ENCODE results near the gene TTC28. TPM values are rescaled to one million over a fixed set of nuclear protein-coding genes. Genes with fewer than 3 reads are reported as not detected.
A peak's percentile ranks its signal among the peaks of the same experiment; 100 is the strongest.

Gene TTC28
- total RNA-seq, 1 experiment from 2014 or later: not detected

GRCh38 chr22:28044546-28045173 is 635.0 kb downstream of the TTC28 start:
- no peak overlapping the region for H3K4me3 Mint-ChIP-seq (ENCODE audit: unreplicated experiment)
- no peak for TF ChIP-seq CTCF (IDR thresholded peaks at IDR 0.05; ENCODE audit: unreplicated experiment)
- H3K9me3 Mint-ChIP-seq (ENCODE audit: unreplicated experiment): peaks cover 6% of the 10 kb centered on the region
- H3K4me1 Mint-ChIP-seq (ENCODE audit: insufficient read depth, unreplicated experiment): no peaks in the 10 kb centered on the region
- ChIA-PET POLR2A (no interaction called here), CTCF (interaction anchor here (0.6 to 2.8 kb wide), 2 partner anchors 25 to 205 kb away, joined by 5 to 14 read pairs; no protein-coding TSS in a partner anchor)
- BruUV-seq (replicated peaks): no TSS peak
- H3K36me3 Mint-ChIP-seq (ENCODE audit: insufficient read depth, unreplicated experiment): no peaks in the 10 kb centered on the region
- H3K27me3 Mint-ChIP-seq (ENCODE audit: insufficient read depth, unreplicated experiment): peaks cover 46% of the 10 kb centered on the region
- no peak for DNase-seq (ENCODE audit: unreplicated experiment)
- no peak overlapping the region for H3K27ac Mint-ChIP-seq (ENCODE audit: low read depth, unreplicated experiment)
- intact Hi-C loops (cut with micrococcal nuclease): no loop called here

- peaks cover 46% of the 10 kb centered on the region for H3K27me3 Mint-ChIP-seq (ENCODE audit: insufficient read depth, unreplicated experiment)
- intact Hi-C loops (cut with micrococcal nuclease): no loop called here
- H3K27ac Mint-ChIP-seq (ENCODE audit: low read depth, unreplicated experiment): no peak overlapping the region
- DNase-seq (ENCODE audit: unreplicated experiment): no peak
- no peak overlapping the region for H3K4me3 Mint-ChIP-seq (ENCODE audit: unreplicated experiment)
- H3K9me3 Mint-ChIP-seq (ENCODE audit: unreplicated experiment): peaks cover 6% of the 10 kb centered on the region
- H3K36me3 Mint-ChIP-seq (ENCODE audit: insufficient read depth, unreplicated experiment): no peaks in the 10 kb centered on the region
- CTCF ChIA-PET: interaction anchor here (0.7 to 2.8 kb wide), 4 partner anchors 9 to 287 kb away, joined by 3 to 14 read pairs (median 4); no protein-coding TSS in a partner anchor
- POLR2A ChIA-PET: interaction anchor here (1.1 kb wide), 1 partner anchor 156 kb away, joined by 3 read pairs; no protein-coding TSS in a partner anchor
- no peak for TF ChIP-seq CTCF (IDR thresholded peaks at IDR 0.05; ENCODE audit: unreplicated experiment)
- no TSS peak for BruUV-seq (replicated peaks)
- H3K4me1 Mint-ChIP-seq (ENCODE audit: insufficient read depth, unreplicated experiment): no peaks in the 10 kb centered on the region
Measured at GRCh38 chr22:28043266-28043665, 636.4 kb downstream of the TTC28 start.

GRCh38 chr22:28034760-28035401 is 644.8 kb downstream of the TTC28 start:
- CTCF ChIA-PET: interaction anchor here (0.8 to 2.8 kb wide), 4 partner anchors 15 to 566 kb away, joined by 3 to 17 read pairs (median 4); no protein-coding TSS in a partner anchor
- Mint-ChIP-seq H3K27ac (ENCODE audit: low read depth, unreplicated experiment) (no peak overlapping the region), H3K27me3 (ENCODE audit: insufficient read depth, unreplicated experiment) (peaks cover 46% of the 10 kb centered on the region), H3K4me1 (ENCODE audit: insufficient read depth, unreplicated experiment) (no peaks in the 10 kb centered on the region), H3K36me3 (ENCODE audit: insufficient read depth, unreplicated experiment) (no peaks in the 10 kb centered on the region), H3K4me3 (ENCODE audit: unreplicated experiment) (no peak overlapping the region), H3K9me3 (ENCODE audit: unreplicated experiment) (no peaks in the 10 kb centered on the region)
- BruUV-seq (replicated peaks): no TSS peak
- TF ChIP-seq CTCF (IDR thresholded peaks at IDR 0.05; ENCODE audit: unreplicated experiment): no peak
- peak; percentile 38 for DNase-seq (ENCODE audit: unreplicated experiment)
- POLR2A ChIA-PET: no interaction called here
- intact Hi-C loops (cut with micrococcal nuclease): no loop called here

GRCh38 chr22:28034145-28034759 is 645.4 kb downstream of the TTC28 start:
- Mint-ChIP-seq H3K9me3 (ENCODE audit: unreplicated experiment) (no peaks in the 10 kb centered on the region), H3K27ac (ENCODE audit: low read depth, unreplicated experiment) (no peak overlapping the region), H3K27me3 (ENCODE audit: insufficient read depth, unreplicated experiment) (peaks cover 39% of the 10 kb centered on the region), H3K4me3 (ENCODE audit: unreplicated experiment) (no peak overlapping the region), H3K36me3 (ENCODE audit: insufficient read depth, unreplicated experiment) (no peaks in the 10 kb centered on the region), H3K4me1 (ENCODE audit: insufficient read depth, unreplicated experiment) (no peaks in the 10 kb centered on the region)
- ChIA-PET POLR2A (no interaction called here), CTCF (interaction anchor here (0.6 to 2.8 kb wide), 4 partner anchors 14 to 567 kb away, joined by 3 to 17 read pairs (median 4); no protein-coding TSS in a partner anchor)
- no peak for DNase-seq (ENCODE audit: unreplicated experiment)
- BruUV-seq (replicated peaks): no TSS peak
- intact Hi-C loops (cut with micrococcal nuclease): no loop called here
- no peak for TF ChIP-seq CTCF (IDR thresholded peaks at IDR 0.05; ENCODE audit: unreplicated experiment)
